HEK293T (cell line): ENCODE measurements around the gene KSR2.

Experiments used
- BHLHE40 ChIP-seq: fragments of 450-650 bp; IDR thresholded peaks from 2 replicates; pipeline ENCODE4 v1.6.1; 2016; ENCODE audit warnings: mild to moderate bottlenecking, moderate library complexity, borderline replicate concordance
- ELF4 ChIP-seq: fragments of 450-650 bp; IDR thresholded peaks from 2 replicates; pipeline ENCODE4 v1.6.1; 2017; ENCODE audit warnings: antibody characterized with exemption
- NFRKB ChIP-seq: fragments of 450-650 bp; IDR thresholded peaks from 2 replicates; pipeline ENCODE4 v1.6.1; 2016; ENCODE audit warnings: mild to moderate bottlenecking, moderate library complexity
- SP1 ChIP-seq: fragments of 450-650 bp; IDR thresholded peaks from 2 replicates; pipeline ENCODE4 v1.6.1; 2017
- SUZ12 ChIP-seq: fragments of 450-650 bp; IDR thresholded peaks from 2 replicates; pipeline ENCODE4 v1.6.1; 2016; ENCODE audit warnings: mild to moderate bottlenecking
- TARDBP ChIP-seq: fragments of 450-650 bp; IDR thresholded peaks from 2 replicates; pipeline ENCODE4 v1.6.1; 2016
- TF ChIP-seq, protein P1 (sequence below): fragments of 450-650 bp; IDR thresholded peaks from 2 replicates; pipeline ENCODE4 v1.6.1; 2016

GRCh38 chr12:117607778-117608177, 361.0 kb downstream of the KSR2 start:
- TF ChIP-seq BHLHE40 (no peak), ELF4 (no peak), SP1 (no peak), NFRKB (no peak), SUZ12 (no peak), TARDBP (no peak)
- TF ChIP-seq, protein P1, sequence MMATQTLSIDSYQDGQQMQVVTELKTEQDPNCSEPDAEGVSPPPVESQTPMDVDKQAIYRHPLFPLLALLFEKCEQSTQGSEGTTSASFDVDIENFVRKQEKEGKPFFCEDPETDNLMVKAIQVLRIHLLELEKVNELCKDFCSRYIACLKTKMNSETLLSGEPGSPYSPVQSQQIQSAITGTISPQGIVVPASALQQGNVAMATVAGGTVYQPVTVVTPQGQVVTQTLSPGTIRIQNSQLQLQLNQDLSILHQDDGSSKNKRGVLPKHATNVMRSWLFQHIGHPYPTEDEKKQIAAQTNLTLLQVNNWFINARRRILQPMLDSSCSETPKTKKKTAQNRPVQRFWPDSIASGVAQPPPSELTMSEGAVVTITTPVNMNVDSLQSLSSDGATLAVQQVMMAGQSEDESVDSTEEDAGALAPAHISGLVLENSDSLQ = no peak
